ENCODE measurements around the gene ETV3. TPM values are rescaled to one million over a fixed set of nuclear protein-coding genes. Genes with fewer than 3 reads are reported as not detected.

The ETV3 gene
- total RNA-seq, 1 experiment from 2014 or later: 36.3 TPM

DNA sequence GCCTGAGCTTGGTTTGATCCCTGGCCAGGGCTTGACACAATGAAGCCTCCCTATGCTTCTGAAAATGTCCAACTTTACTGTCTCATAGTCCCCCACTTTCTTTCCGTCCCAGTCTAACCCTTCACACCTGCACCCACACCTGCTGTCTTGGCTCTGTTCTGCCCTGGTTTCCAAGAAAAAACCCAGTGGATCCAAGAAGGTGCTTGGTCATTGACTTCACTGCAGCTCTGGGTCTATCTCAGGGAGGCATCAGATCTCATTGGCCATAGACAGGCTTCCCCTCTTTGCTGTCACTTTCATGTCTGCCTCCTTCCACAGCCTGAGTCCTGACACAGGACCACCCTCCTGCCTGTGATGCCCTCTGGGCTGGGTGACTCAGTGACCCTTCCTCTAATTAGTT is 37.8 kb upstream of the ETV3 start:
- no peaks in the 10 kb centered on the region for H3K9me3 ChIP-seq (ENCODE audit: control insufficient read depth, low read depth, low read length)

More for the DNA sequence above, 37.8 kb upstream of the ETV3 start:
- Histone ChIP-seq H3K27ac (ENCODE audit: insufficient read length, low read depth, low read length) (no peak overlapping the region), H3K23me2 (ENCODE audit: insufficient read length, low read depth, low read length, poor library complexity, severe bottlenecking) (no peaks in the 10 kb centered on the region), H3K9ac (ENCODE audit: extremely low read depth, insufficient read length, low read length) (no peak overlapping the region), H2BK15ac (ENCODE audit: low read depth, low read length) (no peak overlapping the region), H2BK120ac (ENCODE audit: low read depth, low read length, poor library complexity, severe bottlenecking) (no peak overlapping the region), H3K14ac (ENCODE audit: insufficient read depth, low read length) (no peak overlapping the region), H3K4me2 (ENCODE audit: insufficient read depth, insufficient read length, low read length) (no peak overlapping the region), H3K79me2 (ENCODE audit: insufficient read depth, low read length) (no peaks in the 10 kb centered on the region), H3K79me1 (ENCODE audit: insufficient read depth, low read depth, low read length, poor library complexity, severe bottlenecking) (no peaks in the 10 kb centered on the region), H4K5ac (ENCODE audit: insufficient read length, low read depth, low read length) (no peak overlapping the region), H3T11ph (ENCODE audit: low read length) (no peak overlapping the region), H4K91ac (ENCODE audit: insufficient read length, low read depth, low read length) (no peak overlapping the region), H3K4ac (ENCODE audit: low read depth, low read length) (no peak overlapping the region), H2BK20ac (ENCODE audit: low read depth, low read length, poor library complexity, severe bottlenecking) (no peak overlapping the region), H3K56ac (ENCODE audit: insufficient read length, low read depth, low read length) (no peak overlapping the region), H3K27me3 (ENCODE audit: insufficient read depth, low read length) (no peaks in the 10 kb centered on the region), H4K8ac (replicated peaks; ENCODE audit: insufficient read length, low read depth, low read length) (no peak overlapping the region), H3K18ac (ENCODE audit: insufficient read length, low read depth, low read length) (no peak overlapping the region), H2AK5ac (ENCODE audit: insufficient read length, low read length) (no peak overlapping the region), H4K20me1 (ENCODE audit: control insufficient read depth, insufficient read depth, insufficient read length) (no peaks in the 10 kb centered on the region), H2BK5ac (ENCODE audit: insufficient read length, low read length) (no peak overlapping the region), H2AFZ (ENCODE audit: low read length) (no peak overlapping the region), H2BK12ac (ENCODE audit: insufficient read length, low read depth, low read length) (no peak overlapping the region), H3K23ac (ENCODE audit: insufficient read length, low read depth, low read length) (no peak overlapping the region), H3K4me1 (ENCODE audit: insufficient read depth, low read length) (no peaks in the 10 kb centered on the region)
- TF ChIP-seq, protein P1, sequence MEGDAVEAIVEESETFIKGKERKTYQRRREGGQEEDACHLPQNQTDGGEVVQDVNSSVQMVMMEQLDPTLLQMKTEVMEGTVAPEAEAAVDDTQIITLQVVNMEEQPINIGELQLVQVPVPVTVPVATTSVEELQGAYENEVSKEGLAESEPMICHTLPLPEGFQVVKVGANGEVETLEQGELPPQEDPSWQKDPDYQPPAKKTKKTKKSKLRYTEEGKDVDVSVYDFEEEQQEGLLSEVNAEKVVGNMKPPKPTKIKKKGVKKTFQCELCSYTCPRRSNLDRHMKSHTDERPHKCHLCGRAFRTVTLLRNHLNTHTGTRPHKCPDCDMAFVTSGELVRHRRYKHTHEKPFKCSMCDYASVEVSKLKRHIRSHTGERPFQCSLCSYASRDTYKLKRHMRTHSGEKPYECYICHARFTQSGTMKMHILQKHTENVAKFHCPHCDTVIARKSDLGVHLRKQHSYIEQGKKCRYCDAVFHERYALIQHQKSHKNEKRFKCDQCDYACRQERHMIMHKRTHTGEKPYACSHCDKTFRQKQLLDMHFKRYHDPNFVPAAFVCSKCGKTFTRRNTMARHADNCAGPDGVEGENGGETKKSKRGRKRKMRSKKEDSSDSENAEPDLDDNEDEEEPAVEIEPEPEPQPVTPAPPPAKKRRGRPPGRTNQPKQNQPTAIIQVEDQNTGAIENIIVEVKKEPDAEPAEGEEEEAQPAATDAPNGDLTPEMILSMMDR (conservative IDR thresholded peaks at IDR 0.05): no peak
- Mint-ChIP-seq H3K4me1 (peaks cover 28% of the 10 kb centered on the region in 2 experiments), H3K36me3 (ENCODE audit: insufficient read depth in 1 of 3, low read depth in 3 of 3) (no peaks in the 10 kb centered on the region), H3K9me3 (no peaks in the 10 kb centered on the region), H3K27me3 (ENCODE audit: low read depth) (peaks cover 3% of the 10 kb centered on the region), H3K4me3 (no peak overlapping the region), H3K27ac (no peak overlapping the region; a peak in 1 of 7 replicates)
- WGBS (ENCODE audit: extremely low coverage, insufficient read length, low lambda C conversion rate): no CpG with 5 or more reads among the region's 1 CpG
- DNase-seq: no peak
